Measurements from ENCODE around the gene DEFB114. TPM values are rescaled to one million over a fixed set of nuclear protein-coding genes. Genes with fewer than 3 reads are reported as not detected.

The DEFB114 gene
- total and polyA plus RNA-seq, 2 experiments from 2014 or later = not detected

- Histone ChIP-seq H4K20me1 (ENCODE audit: insufficient read depth) (no peaks in the 10 kb centered on the region), H3K79me2 (ENCODE audit: insufficient read depth) (no peaks in the 10 kb centered on the region), H3K36me3 (ENCODE audit: low read depth) (no peaks in the 10 kb centered on the region), H3K27me3 (replicated peaks; ENCODE audit: insufficient read depth) (no peaks in the 10 kb centered on the region), H3K4me3 (no peak overlapping the region), H3K4me1 (ENCODE audit: insufficient read depth) (no peaks in the 10 kb centered on the region), H3K9me2 (ENCODE audit: insufficient read depth) (no peaks in the 10 kb centered on the region), H3K9me3 (ENCODE audit: low read depth) (no peaks in the 10 kb centered on the region), H3K27ac (no peak overlapping the region), H3K9ac (no peak overlapping the region), H3K4me2 (ENCODE audit: unreplicated experiment) (no peak overlapping the region), H3F3A (ENCODE audit: insufficient read depth) (no peaks in the 10 kb centered on the region), H2AFZ (no peak overlapping the region)
- 4 to 16% methylated on average over 1 of the region's 1 CpG for WGBS, 2 experiments (ENCODE audit: low coverage in 1 of 2, low lambda C conversion rate in 2 of 2, missing lambda C conversion rate in 2 of 2)
- DNase-seq = no peak
- TF ChIP-seq EZH2 (IDR thresholded peaks at IDR 0.05; ENCODE audit: insufficient read depth, poor library complexity, severe bottlenecking) = no peak
- TF ChIP-seq EZH2phosphoT487 (IDR thresholded peaks at IDR 0.05; ENCODE audit: insufficient read depth, low read depth) = no peak
- in situ Hi-C loops (cut with MboI) = no loop called here
Observed at GRCh38 chr6:49958180-49958579, 5.8 kb downstream of the DEFB114 start.

- H3K79me2 ChIP-seq (ENCODE audit: insufficient read depth) = no peaks in the 10 kb centered on the region
- H3K9me2 ChIP-seq (ENCODE audit: insufficient read depth) = no peaks in the 10 kb centered on the region
- no peak overlapping the region for H3K4me2 ChIP-seq (ENCODE audit: unreplicated experiment)
- H2AFZ ChIP-seq = no peak overlapping the region
- no peaks in the 10 kb centered on the region for H3K36me3 ChIP-seq (ENCODE audit: low read depth)
- no peaks in the 10 kb centered on the region for H3K4me1 ChIP-seq (ENCODE audit: insufficient read depth)
- TF ChIP-seq EZH2 (IDR thresholded peaks at IDR 0.05; ENCODE audit: insufficient read depth, poor library complexity, severe bottlenecking) (no peak), EZH2phosphoT487 (IDR thresholded peaks at IDR 0.05; ENCODE audit: insufficient read depth, low read depth) (no peak)
- H4K20me1 ChIP-seq (ENCODE audit: insufficient read depth) = no peaks in the 10 kb centered on the region
- H3K27ac ChIP-seq = no peak overlapping the region
- H3F3A ChIP-seq (ENCODE audit: insufficient read depth) = no peaks in the 10 kb centered on the region
- no peak overlapping the region for H3K9ac ChIP-seq
- no peaks in the 10 kb centered on the region for H3K27me3 ChIP-seq (replicated peaks; ENCODE audit: insufficient read depth)
- no peaks in the 10 kb centered on the region for H3K9me3 ChIP-seq (ENCODE audit: low read depth)
- DNase-seq = no peak
- in situ Hi-C loops (cut with MboI) = no loop called here
- no peak overlapping the region for H3K4me3 ChIP-seq
Observed at GRCh38 chr6:49955847-49956246, 8.1 kb downstream of the DEFB114 start.

- in situ Hi-C loops (cut with MboI) = no loop called here
- Histone ChIP-seq H3K4me3 (no peak overlapping the region), H3K9me2 (ENCODE audit: insufficient read depth) (no peaks in the 10 kb centered on the region), H4K20me1 (ENCODE audit: insufficient read depth) (no peaks in the 10 kb centered on the region), H3K27ac (no peak overlapping the region), H3K9ac (no peak overlapping the region), H3K4me2 (ENCODE audit: unreplicated experiment) (no peak overlapping the region), H3K36me3 (ENCODE audit: low read depth) (no peaks in the 10 kb centered on the region), H2AFZ (no peak overlapping the region), H3K27me3 (replicated peaks; ENCODE audit: insufficient read depth) (no peaks in the 10 kb centered on the region), H3K9me3 (ENCODE audit: low read depth) (no peaks in the 10 kb centered on the region), H3F3A (ENCODE audit: insufficient read depth) (no peaks in the 10 kb centered on the region), H3K4me1 (ENCODE audit: insufficient read depth) (no peaks in the 10 kb centered on the region), H3K79me2 (ENCODE audit: insufficient read depth) (no peaks in the 10 kb centered on the region)
- TF ChIP-seq EZH2phosphoT487 (IDR thresholded peaks at IDR 0.05; ENCODE audit: insufficient read depth, low read depth) (no peak), EZH2 (IDR thresholded peaks at IDR 0.05; ENCODE audit: insufficient read depth, poor library complexity, severe bottlenecking) (no peak)
- DNase-seq = no peak
- 3 to 5% methylated on average over 2 of the region's 2 CpGs for WGBS, 2 experiments (ENCODE audit: low coverage in 1 of 2, low lambda C conversion rate in 2 of 2, missing lambda C conversion rate in 2 of 2)
Observed at GRCh38 chr6:49951926-49952325, 12.0 kb downstream of the DEFB114 start.

- no peak for DNase-seq
- H3K79me2 ChIP-seq (ENCODE audit: insufficient read depth) = no peaks in the 10 kb centered on the region
- no peak overlapping the region for H3K4me3 ChIP-seq
- H3F3A ChIP-seq (ENCODE audit: insufficient read depth) = no peaks in the 10 kb centered on the region
- no peak overlapping the region for H3K9ac ChIP-seq
- no peak overlapping the region; the same call in 1 of the 2 replicates for H2AFZ ChIP-seq
- no peaks in the 10 kb centered on the region for H3K4me1 ChIP-seq (ENCODE audit: insufficient read depth)
- H3K27ac ChIP-seq = no peak overlapping the region
- H3K27me3 ChIP-seq (replicated peaks; ENCODE audit: insufficient read depth) = no peaks in the 10 kb centered on the region
- no peaks in the 10 kb centered on the region for H3K9me3 ChIP-seq (ENCODE audit: low read depth)
- H3K4me2 ChIP-seq (ENCODE audit: unreplicated experiment) = no peak overlapping the region
- H3K36me3 ChIP-seq (ENCODE audit: low read depth) = no peaks in the 10 kb centered on the region
- no peaks in the 10 kb centered on the region for H4K20me1 ChIP-seq (ENCODE audit: insufficient read depth)
- TF ChIP-seq EZH2 (IDR thresholded peaks at IDR 0.05; ENCODE audit: insufficient read depth, poor library complexity, severe bottlenecking) (no peak), EZH2phosphoT487 (IDR thresholded peaks at IDR 0.05; ENCODE audit: insufficient read depth, low read depth) (no peak)
- 58 to 80% methylated on average over 2 of the region's 2 CpGs for WGBS, 2 experiments (ENCODE audit: low coverage in 1 of 2, low lambda C conversion rate in 2 of 2, missing lambda C conversion rate in 2 of 2)
- H3K9me2 ChIP-seq (ENCODE audit: insufficient read depth) = no peaks in the 10 kb centered on the region
- in situ Hi-C loops (cut with MboI) = no loop called here
Observed at GRCh38 chr6:49950415-49950751, 13.6 kb downstream of the DEFB114 start.

GRCh38 chr6:49949062-49949461 is 14.9 kb downstream of the DEFB114 start:
- Histone ChIP-seq H3K9me2 (ENCODE audit: insufficient read depth) (no peaks in the 10 kb centered on the region), H3F3A (ENCODE audit: insufficient read depth) (no peaks in the 10 kb centered on the region), H3K27ac (no peak overlapping the region), H3K9me3 (ENCODE audit: low read depth) (no peaks in the 10 kb centered on the region), H3K36me3 (ENCODE audit: low read depth) (no peaks in the 10 kb centered on the region), H3K27me3 (replicated peaks; ENCODE audit: insufficient read depth) (no peaks in the 10 kb centered on the region), H3K4me1 (ENCODE audit: insufficient read depth) (no peaks in the 10 kb centered on the region), H3K79me2 (ENCODE audit: insufficient read depth) (no peaks in the 10 kb centered on the region), H2AFZ (no peak overlapping the region; the same call in 1 of the 2 replicates), H3K9ac (no peak overlapping the region), H3K4me3 (no peak overlapping the region), H4K20me1 (ENCODE audit: insufficient read depth) (no peaks in the 10 kb centered on the region), H3K4me2 (ENCODE audit: unreplicated experiment) (no peak overlapping the region)
- in situ Hi-C loops (cut with MboI) = no loop called here
- no peak for DNase-seq
- 20 to 24% methylated on average over 4 of the region's 4 CpGs for WGBS, 2 experiments (ENCODE audit: low coverage in 1 of 2, low lambda C conversion rate in 2 of 2, missing lambda C conversion rate in 2 of 2)
- no peak for TF ChIP-seq EZH2phosphoT487 (IDR thresholded peaks at IDR 0.05; ENCODE audit: insufficient read depth, low read depth)
- no peak for TF ChIP-seq EZH2 (IDR thresholded peaks at IDR 0.05; ENCODE audit: insufficient read depth, poor library complexity, severe bottlenecking)
